Muscle of back (tissue), 11 donors: ENCODE data around the gene NFIX. TPM values are rescaled to one million over a fixed set of nuclear protein-coding genes. Genes with fewer than 3 reads are reported as not detected.

Experiments used
- DNase-seq, 3 donors: peaks; one replicate each; pipeline versions ENCODE4 v3.0.0 to v3.0.0-alpha.2; 2013
- polyA plus RNA-seq, 10 donors: library from polyadenylated mRNA; unstranded; fragments of 120-200 nt; gene quantifications; one replicate each; pipeline ENCODE4 v1.2.1, GENCODE V29; 2013; ENCODE audit not compliant: insufficient read length in 10 of 10

NFIX gene
- polyA plus RNA-seq, 10 donors: 89.1 to 136 (median 111) TPM

GRCh38 chr19:13005861-13006370, 10.6 kb downstream of the NFIX start:
- no peak for DNase-seq

- peak in 1 of 3 donors; percentile 52 for DNase-seq
Measured at GRCh38 chr19:13006431-13007281, 11.4 kb downstream of the NFIX start.

GRCh38 chr19:13007292-13008045, 12.2 kb downstream of the NFIX start:
- peak in 1 of 3 donors; percentile 73 for DNase-seq

GRCh38 chr19:13008926-13009787, 13.9 kb downstream of the NFIX start:
- DNase-seq: peak in 1 of 3 donors; percentile 26

GRCh38 chr19:13010038-13010991, 15.0 kb downstream of the NFIX start:
- peak in 1 of 3 donors; percentile 73 for DNase-seq

GRCh38 chr19:13010992-13011652, 15.8 kb downstream of the NFIX start:
- peak in 1 of 3 donors; percentile 76 for DNase-seq

GRCh38 chr19:13011653-13012389, 16.5 kb downstream of the NFIX start:
- DNase-seq: peak in 1 of 3 donors; percentile 64

- DNase-seq: no peak
Measured at GRCh38 chr19:13012390-13012689, 17.1 kb downstream of the NFIX start.

GRCh38 chr19:13012690-13013608, 17.7 kb downstream of the NFIX start:
- DNase-seq: peak in 1 of 3 donors; percentile 79

GRCh38 chr19:13013649-13014048, 18.4 kb downstream of the NFIX start:
- no peak for DNase-seq

GRCh38 chr19:13014101-13014920, 19.0 kb downstream of the NFIX start:
- DNase-seq: peak in 1 of 3 donors; percentile 57

GRCh38 chr19:13014921-13015280, 19.6 kb downstream of the NFIX start:
- DNase-seq: peak in 1 of 3 donors; percentile 43

- DNase-seq: peak in 1 of 3 donors; percentile 71
Measured at GRCh38 chr19:13015361-13016223, 20.3 kb downstream of the NFIX start.

- DNase-seq: no peak
Measured at GRCh38 chr19:13016245-13016627, 21.0 kb downstream of the NFIX start.

GRCh38 chr19:13016628-13017305, 21.5 kb downstream of the NFIX start:
- DNase-seq: no peak
